Left lung (tissue), 10 donors: ENCODE measurements around the gene ZNF316. TPM values are rescaled to one million over a fixed set of nuclear protein-coding genes. Genes with fewer than 3 reads are reported as not detected.
"Not testable (repeated sequence)": the region's sequence is repeated elsewhere in the genome, so short reads cannot be mapped to it uniquely, and the experiment has no call there.

Source experiments
- ATAC-seq: fragments of 200-7000 bp; cut with Tn5 transposase; one replicate; pipeline ENCODE4 v1.9.1; 2020; ENCODE audit warnings: moderate library complexity
- DNase-seq, 4 donors: peaks; one replicate each; pipeline ENCODE4 v3.0.0-alpha.2; 2013 to 2020
- H3K27ac ChIP-seq, 2 donors: fragments of 200-600 bp; sonication (generic) in 1 of 2; one replicate each; pipeline versions ENCODE4 v1.5.0 to v1.8.0; 2020 to 2021
- H3K27me3 ChIP-seq, 2 donors: fragments of 200-600 bp; sonication (generic) in 1 of 2; one replicate each; pipeline versions ENCODE4 v1.5.0 to v1.8.0; 2020 to 2021
- H3K36me3 ChIP-seq, 2 donors: fragments of 200-600 bp; sonication (generic) in 1 of 2; one replicate each; pipeline versions ENCODE4 v1.5.0 to v1.8.0; 2020 to 2021
- H3K4me1 ChIP-seq, 2 donors: fragments of 200-600 bp; one replicate each; pipeline ENCODE4 v1.8.0; 2021
- H3K4me3 ChIP-seq, 2 donors: fragments of 200-600 bp; sonication (generic) in 1 of 2; one replicate each; pipeline versions ENCODE4 v1.5.0 to v1.8.0; 2020 to 2021; ENCODE audit warnings: mild to moderate bottlenecking in 1 of 2
- H3K9me3 ChIP-seq, 2 donors: fragments of 200-600 bp; sonication (generic) in 1 of 2; one replicate each; pipeline versions ENCODE4 v1.5.0 to v1.8.0; 2020 to 2021
- CTCF ChIP-seq, 2 donors: fragments of 200-600 bp; sonication (generic) in 1 of 2; IDR thresholded peaks; one replicate each; pipeline versions ENCODE4 v1.5.0 to v1.8.0; 2021; ENCODE audit warnings: antibody characterized with exemption in 2 of 2
- intact Hi-C, 2 donors: fragments of 100-400 bp; cut with DNase I; formaldehyde crosslinking; loops; one replicate each; pipeline versions ENCODE4 v1.11.2 to v1.14.2; 2022
- polyA plus RNA-seq, 6 donors: library from polyadenylated mRNA; unstranded; fragments of 120-200 nt; gene quantifications; one replicate each; pipeline ENCODE4 v1.2.1, GENCODE V29; 2013; ENCODE audit not compliant: insufficient read length in 6 of 6
- total RNA-seq, 2 donors: library from RNA; stranded (reverse); fragmentation: NEBNext Ultra II Directional; extraction: Animal tissue kit (Norgen Biotek cat#: 25700); gene quantifications; one replicate each; pipeline ENCODE4 v1.2.1, GENCODE V29; 2021
- donor health status: DM: no; HTN: yes; CAD: no.
- donor health status: DM: no; HTN: no; CAD: no.

Gene ZNF316
- total and polyA plus RNA-seq, 8 donors = 29.3 to 52.9 (median 46.9) TPM

- Histone ChIP-seq H3K4me3 (no peak overlapping the region), H3K9me3 (no peaks in the 10 kb centered on the region), H3K27me3 (peaks cover 0 to 31% of the 10 kb centered on the region in 2 donors), H3K27ac (no peak overlapping the region), H3K36me3 (peaks cover 0 to 21% of the 10 kb centered on the region in 2 donors), H3K4me1 (peaks cover 0 to 3% of the 10 kb centered on the region in 2 donors)
- no peak for TF ChIP-seq CTCF (IDR thresholded peaks at IDR 0.05)
- intact Hi-C loops = no loop called here
- no peak for ATAC-seq
- no peak for DNase-seq
Measured at GRCh38 chr7:6658618-6659345, 21.7 kb downstream of the ZNF316 start.

GRCh38 chr7:6670851-6671250 is 33.7 kb downstream of the ZNF316 start:
- intact Hi-C loops, H3K27me3 ChIP-seq, H3K27ac ChIP-seq, H3K4me3 ChIP-seq, H3K4me1 ChIP-seq, DNase-seq, H3K36me3 ChIP-seq, ATAC-seq: not testable (repeated sequence)
- peaks cover 9 to 75% of the 10 kb centered on the region in 2 donors for H3K9me3 ChIP-seq

GRCh38 chr7:6675807-6676405 is 38.8 kb downstream of the ZNF316 start:
- H3K27ac ChIP-seq = no peak overlapping the region
- intact Hi-C loops = no loop called here
- no peaks in the 10 kb centered on the region for H3K27me3 ChIP-seq
- no peak for TF ChIP-seq CTCF (IDR thresholded peaks at IDR 0.05)
- peaks cover 20 to 91% of the 10 kb centered on the region in 2 donors for H3K9me3 ChIP-seq
- DNase-seq (no peak), ATAC-seq (no peak)
- H3K4me1 ChIP-seq = no peaks in the 10 kb centered on the region
- no peak overlapping the region for H3K4me3 ChIP-seq
- H3K36me3 ChIP-seq = peaks cover 0 to 5% of the 10 kb centered on the region in 2 donors

- ATAC-seq = no peak
- no peak for DNase-seq
- Histone ChIP-seq H3K36me3 (peaks cover 0 to 14% of the 10 kb centered on the region in 2 donors), H3K9me3 (peaks cover 17 to 100% of the 10 kb centered on the region in 2 donors), H3K27me3 (no peaks in the 10 kb centered on the region), H3K4me1 (no peaks in the 10 kb centered on the region), H3K27ac (no peak overlapping the region), H3K4me3 (no peak overlapping the region)
- intact Hi-C loops = no loop called here
- TF ChIP-seq CTCF (IDR thresholded peaks at IDR 0.05) = no peak
Measured at GRCh38 chr7:6680146-6680545, 43.0 kb downstream of the ZNF316 start.

GRCh38 chr7:6691103-6691502 is 54.0 kb downstream of the ZNF316 start:
- no peaks in the 10 kb centered on the region for H3K27me3 ChIP-seq
- DNase-seq = no peak
- H3K9me3 ChIP-seq = peaks cover 17 to 100% of the 10 kb centered on the region in 2 donors
- H3K4me1 ChIP-seq = no peaks in the 10 kb centered on the region
- TF ChIP-seq CTCF (IDR thresholded peaks at IDR 0.05) = no peak
- intact Hi-C loops = no loop called here
- no peak overlapping the region for H3K27ac ChIP-seq
- ATAC-seq = no peak
- peaks cover 17 to 100% of the 10 kb centered on the region in 2 donors for H3K36me3 ChIP-seq
- no peak overlapping the region for H3K4me3 ChIP-seq
